IMR-90 (cell line): ENCODE results near the gene CFAP69. TPM values are rescaled to one million over a fixed set of nuclear protein-coding genes. Genes with fewer than 3 reads are reported as not detected.
"Not testable (repeated sequence)": the region's sequence is repeated elsewhere in the genome, so short reads cannot be mapped to it uniquely, and the experiment has no call there.

Source experiments
- ATAC-seq: fragments of 200-7000 bp; cut with Tn5 transposase; 2 replicates; pipeline ENCODE4 v1.9.1; 2020; ENCODE audit warnings: low read depth, mild to moderate bottlenecking, moderate library complexity
- BruUV-seq: library from RNA; stranded (reverse); fragments of 400-500 nt; replicated peaks from 2 replicates; lab custom pipeline; 2021; lab: Mats Ljungman, UMichigan
- CTCF ChIA-PET: fragments of 300-600 bp; formaldehyde crosslinking; extraction: SDS; loops from one replicate; lab custom pipeline; 2021; ENCODE audit warnings: antibody characterized with exemption; lab: Yijun Ruan, JAX
- POLR2A ChIA-PET: fragments of 300-600 bp; sonication (Branson Sonifier 250); formaldehyde crosslinking; loops from one replicate; lab custom pipeline; 2022; ENCODE audit warnings: antibody characterized with exemption; ENCODE audit not compliant: unreplicated experiment; lab: Charles Lee
- DNase-seq: peaks from one replicate; pipeline ENCODE4 v3.0.0; 2013
- H2AFZ ChIP-seq: replicated peaks from 2 replicates; pipeline ENCODE3; 2013; ENCODE audit warnings: low read length, mild to moderate bottlenecking; ENCODE audit not compliant: poor library complexity
- H2AK5ac ChIP-seq: 2 replicates; pipeline ENCODE4 v1.6.1; 2013; ENCODE audit warnings: low read depth, low read length, inconsistent platforms
- H2AK9ac ChIP-seq: replicated peaks from 2 replicates; pipeline ENCODE3; 2013; ENCODE audit warnings: mild to moderate bottlenecking, low read depth, low read length, moderate library complexity; ENCODE audit not compliant: poor library complexity
- H2BK120ac ChIP-seq: 2 replicates; pipeline ENCODE4 v1.6.1; 2013; ENCODE audit warnings: low read depth, low read length, inconsistent platforms
- H2BK15ac ChIP-seq: 3 replicates; pipeline ENCODE4 v1.6.1; 2013; ENCODE audit warnings: low read depth, low read length, inconsistent platforms
- H2BK20ac ChIP-seq: 2 replicates; pipeline ENCODE4 v1.6.1; 2013; ENCODE audit warnings: low read depth, mild to moderate bottlenecking, inconsistent platforms, low read length, moderate library complexity
- H2BK5ac ChIP-seq: 2 replicates; pipeline ENCODE4 v1.6.1; 2013; ENCODE audit warnings: mild to moderate bottlenecking, low read depth, low read length, inconsistent platforms; ENCODE audit not compliant: poor library complexity, severe bottlenecking
- H3K14ac ChIP-seq: replicated peaks from 2 replicates; pipeline ENCODE4 v1.6.1; 2013; ENCODE audit warnings: low read depth, low read length, inconsistent platforms
- H3K18ac ChIP-seq: 2 replicates; pipeline ENCODE4 v1.6.1; 2013; ENCODE audit warnings: low read depth, low read length, control low read depth
- H3K23ac ChIP-seq: 2 replicates; pipeline ENCODE4 v1.6.1; 2013; ENCODE audit warnings: low read depth, low read length, inconsistent platforms
- H3K27ac ChIP-seq: 2 replicates; pipeline ENCODE4 v1.5.1; 2013; ENCODE audit warnings: mild to moderate bottlenecking, control low read depth, low read length; ENCODE audit not compliant: insufficient read depth
- H3K27me3 ChIP-seq: 2 replicates; pipeline ENCODE4 v1.6.1; 2013; ENCODE audit warnings: low read length; ENCODE audit not compliant: control insufficient read depth, insufficient read depth
- H3K36me3 ChIP-seq: 2 replicates; pipeline ENCODE4 v1.6.1; 2013; ENCODE audit warnings: low read length, mixed read lengths; ENCODE audit not compliant: control insufficient read depth, insufficient read depth
- H3K4ac ChIP-seq: 2 replicates; pipeline ENCODE4 v1.6.1; 2013; ENCODE audit warnings: low read depth, low read length, inconsistent platforms
- H3K4me1 ChIP-seq: 2 replicates; pipeline ENCODE4 v1.6.1; 2013; ENCODE audit warnings: low read length, mixed read lengths; ENCODE audit not compliant: control insufficient read depth, insufficient read depth
- H3K4me2 ChIP-seq: 2 replicates; pipeline ENCODE4 v1.6.1; 2013; ENCODE audit warnings: low read depth, mild to moderate bottlenecking, control low read depth, low read length, moderate library complexity
- H3K4me3 ChIP-seq: 2 replicates; pipeline ENCODE4 v1.5.1; 2013; ENCODE audit warnings: low read depth, mild to moderate bottlenecking, control low read depth, low read length, moderate library complexity; ENCODE audit not compliant: insufficient read depth
- H3K56ac ChIP-seq: 2 replicates; pipeline ENCODE4 v1.6.1; 2013; ENCODE audit warnings: low read length, inconsistent platforms; ENCODE audit not compliant: insufficient read depth; ENCODE audit errors: extremely low read depth
- H3K79me1 ChIP-seq, 2 experiments: 2 replicates each; pipeline ENCODE4 v1.6.1; 2013; ENCODE audit warnings: low read length in 2 of 2, inconsistent platforms in 1 of 2, low read depth in 1 of 2
- H3K9ac ChIP-seq: 2 replicates; pipeline ENCODE4 v1.6.1; 2013; ENCODE audit warnings: low read depth, low read length, control low read depth
- H3K9me1 ChIP-seq: 2 replicates; pipeline ENCODE4 v1.6.1; 2013; ENCODE audit warnings: low read length, inconsistent platforms; ENCODE audit not compliant: insufficient read depth
- H3K9me3 ChIP-seq: 2 replicates; pipeline ENCODE4 v1.6.1; 2013; ENCODE audit warnings: low read length; ENCODE audit not compliant: control insufficient read depth, insufficient read depth
- H4K20me1 ChIP-seq: 2 replicates; pipeline ENCODE4 v1.6.1; 2013; ENCODE audit warnings: low read length, inconsistent platforms; ENCODE audit not compliant: insufficient read depth
- H4K5ac ChIP-seq: 2 replicates; pipeline ENCODE4 v1.6.1; 2013; ENCODE audit warnings: mild to moderate bottlenecking, low read depth, low read length, control low read depth
- H4K8ac ChIP-seq, 2 experiments: 2 replicates each; pipeline ENCODE4 v1.6.1; 2013; ENCODE audit warnings: low read depth in 2 of 2, low read length in 2 of 2, control low read depth in 1 of 2, inconsistent platforms in 1 of 2
- H4K91ac ChIP-seq: 2 replicates; pipeline ENCODE4 v1.6.1; 2013; ENCODE audit warnings: low read depth, low read length, inconsistent platforms; ENCODE audit not compliant: insufficient read depth
- BHLHE40 ChIP-seq: fragments of 150-350 bp; IDR thresholded peaks from 2 replicates; pipeline ENCODE4 v1.6.1; 2016; ENCODE audit warnings: mild to moderate bottlenecking, low read depth, low read length
- CEBPB ChIP-seq: IDR thresholded peaks from 2 replicates; pipeline ENCODE4 v1.6.1; 2012; ENCODE audit warnings: low read depth, low read length, improper control_type of control experiment
- NFE2L2 ChIP-seq: fragments of 150-350 bp; IDR thresholded peaks from 2 replicates; pipeline ENCODE4 v1.6.1; 2016; ENCODE audit warnings: low read depth, mild to moderate bottlenecking, low read length
- WGBS, 2 experiments: methylation state at CpG; one replicate each; pipeline versions ENCODE4 v1.1.5 to v1.1.7; 2013; ENCODE audit warnings: missing lambda C conversion rate in 2 of 2; ENCODE audit not compliant: insufficient read length in 1 of 2; ENCODE audit errors: extremely low coverage in 2 of 2; 5-methylcytosine and 5-hydroxymethylcytosine counted together
- dilution Hi-C: fragments of 300-500 bp; cut with HindIII; formaldehyde crosslinking; loops from one replicate; pipeline ENCODE4 v1.14.3; 2018; ENCODE audit warnings: low sequenced_read_pairs; ENCODE audit not compliant: unreplicated experiment
- in situ Hi-C: fragments of 300-500 bp; cut with MboI; formaldehyde crosslinking; loops from 3 replicates; pipeline ENCODE4 v1.14.3; 2019; ENCODE audit warnings: low sequenced_read_pairs, inconsistent platforms, mixed read lengths
- intact Hi-C: fragments of 100-400 bp; cut with micrococcal nuclease; formaldehyde crosslinking; loops from 2 replicates; pipeline ENCODE4 v1.10.0; 2022
- polyA plus RNA-seq, 3 experiments: library from polyadenylated mRNA; depleted of rRNA; stranded (reverse); fragments of >200 nt; gene quantifications; 2 replicates each; pipeline ENCODE4 v1.2.3, GENCODE V29; 2012; ENCODE audit warnings: low replicate concordance in 1 of 3
- total RNA-seq: library from RNA; depleted of rRNA; stranded (reverse); fragments of >200 nt; gene quantifications from 2 replicates; pipeline ENCODE4 v1.2.3, GENCODE V29; 2012
- TF ChIP-seq, protein P1 (sequence below): conservative IDR thresholded peaks from 2 replicates; pipeline ENCODE4 v1.5.1; 2012; ENCODE audit warnings: mild to moderate bottlenecking, low read depth, low read length, improper control_type of control experiment

CFAP69 gene
- total and polyA plus RNA-seq, 2 of the 4 experiments (the other 2 are of a cell fraction): 0.72 to 0.86 TPM

DNA sequence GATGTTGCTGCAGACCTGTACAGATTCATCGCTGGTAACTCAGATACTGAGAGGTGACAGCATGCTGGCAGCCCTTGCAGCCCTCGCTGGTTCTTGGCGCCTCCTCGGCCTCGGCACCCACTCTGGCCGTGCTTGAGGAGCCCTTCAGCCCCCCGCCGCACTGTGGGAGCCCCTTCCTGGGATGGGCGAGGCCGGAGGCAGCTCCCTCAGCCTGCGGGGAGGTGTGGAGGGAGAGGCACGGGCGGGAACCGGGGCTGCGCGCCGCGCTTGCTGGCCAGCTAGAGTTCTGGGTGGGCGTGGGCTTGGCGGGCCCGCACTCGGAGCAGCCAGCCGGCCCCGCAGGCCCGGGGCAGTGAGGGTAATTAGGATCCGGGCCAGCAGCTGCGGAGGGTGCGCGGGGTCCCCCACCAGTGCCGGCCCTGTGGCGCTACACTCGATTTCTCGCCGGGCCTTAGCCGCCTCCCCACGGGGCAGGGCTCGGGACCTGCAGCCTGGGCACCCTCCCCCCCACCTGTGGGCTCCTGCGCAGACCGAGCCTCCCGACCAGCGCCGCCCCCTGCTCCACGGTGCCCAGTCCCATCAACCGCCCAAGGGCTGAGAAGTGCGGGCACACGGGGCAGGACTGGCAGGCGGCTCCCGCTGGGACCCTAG, 89.3 kb downstream of the CFAP69 start:
- H2AK9ac ChIP-seq: no peak overlapping the region
- H3K9me1 ChIP-seq: no peaks in the 10 kb centered on the region
- in situ Hi-C loops (no loop called here), dilution Hi-C loops (no loop called here), intact Hi-C loops (no loop called here)
- 82% methylated on average over 13 of the region's 48 CpGs; no CpG with 5 or more reads in 1 of the 2 experiments for WGBS, 2 experiments
- H3K4ac ChIP-seq: no peak overlapping the region
- TF ChIP-seq CEBPB (no peak), BHLHE40 (no peak), NFE2L2 (no peak)
- TF ChIP-seq, protein P1, sequence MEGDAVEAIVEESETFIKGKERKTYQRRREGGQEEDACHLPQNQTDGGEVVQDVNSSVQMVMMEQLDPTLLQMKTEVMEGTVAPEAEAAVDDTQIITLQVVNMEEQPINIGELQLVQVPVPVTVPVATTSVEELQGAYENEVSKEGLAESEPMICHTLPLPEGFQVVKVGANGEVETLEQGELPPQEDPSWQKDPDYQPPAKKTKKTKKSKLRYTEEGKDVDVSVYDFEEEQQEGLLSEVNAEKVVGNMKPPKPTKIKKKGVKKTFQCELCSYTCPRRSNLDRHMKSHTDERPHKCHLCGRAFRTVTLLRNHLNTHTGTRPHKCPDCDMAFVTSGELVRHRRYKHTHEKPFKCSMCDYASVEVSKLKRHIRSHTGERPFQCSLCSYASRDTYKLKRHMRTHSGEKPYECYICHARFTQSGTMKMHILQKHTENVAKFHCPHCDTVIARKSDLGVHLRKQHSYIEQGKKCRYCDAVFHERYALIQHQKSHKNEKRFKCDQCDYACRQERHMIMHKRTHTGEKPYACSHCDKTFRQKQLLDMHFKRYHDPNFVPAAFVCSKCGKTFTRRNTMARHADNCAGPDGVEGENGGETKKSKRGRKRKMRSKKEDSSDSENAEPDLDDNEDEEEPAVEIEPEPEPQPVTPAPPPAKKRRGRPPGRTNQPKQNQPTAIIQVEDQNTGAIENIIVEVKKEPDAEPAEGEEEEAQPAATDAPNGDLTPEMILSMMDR: no peak
- ATAC-seq (no peak), DNase-seq (no peak)
- no peak overlapping the region for H2AFZ ChIP-seq
- H3K9me3 ChIP-seq: no peaks in the 10 kb centered on the region
- H3K56ac ChIP-seq: no peak overlapping the region
- no peak overlapping the region for H3K27ac ChIP-seq
- H3K4me2 ChIP-seq: no peak overlapping the region
- H2BK120ac ChIP-seq: no peak overlapping the region
- no peak overlapping the region for H4K8ac ChIP-seq
- no peaks in the 10 kb centered on the region for H3K4me1 ChIP-seq
- H2BK5ac ChIP-seq: no peak overlapping the region
- H2AK5ac ChIP-seq: no peak overlapping the region
- H3K4me3 ChIP-seq: no peak overlapping the region
- H4K5ac ChIP-seq: no peak overlapping the region
- no peaks in the 10 kb centered on the region for H3K79me1 ChIP-seq
- no peak overlapping the region for H3K9ac ChIP-seq
- no peak overlapping the region for H3K14ac ChIP-seq
- ChIA-PET CTCF (interaction anchor here (0.8 kb wide), 1 partner anchor 11 kb away, joined by 3 read pairs; no protein-coding TSS in a partner anchor), POLR2A (no interaction called here)
- no peak overlapping the region for H2BK20ac ChIP-seq
- no peak overlapping the region for H3K18ac ChIP-seq
- no peaks in the 10 kb centered on the region for H3K36me3 ChIP-seq
- H4K91ac ChIP-seq: no peak overlapping the region
- peaks cover 1% of the 10 kb centered on the region; the same call in 1 of the 2 replicates for H3K27me3 ChIP-seq
- H4K20me1 ChIP-seq: no peaks in the 10 kb centered on the region
- no TSS peak for BruUV-seq
- H3K23ac ChIP-seq: no peak overlapping the region
- no peak overlapping the region for H2BK15ac ChIP-seq

GRCh38 chr7:90334926-90335325, 90.0 kb downstream of the CFAP69 start:
- H3K9me3 ChIP-seq, H3K14ac ChIP-seq, H3K56ac ChIP-seq, H3K18ac ChIP-seq, H4K91ac ChIP-seq, H2AK9ac ChIP-seq, BruUV-seq, H2AK5ac ChIP-seq, H4K5ac ChIP-seq, H3K36me3 ChIP-seq, H3K9me1 ChIP-seq, intact Hi-C loops, dilution Hi-C loops, H3K4me2 ChIP-seq, POLR2A ChIA-PET, H2BK120ac ChIP-seq, DNase-seq, H4K20me1 ChIP-seq, H2BK20ac ChIP-seq, in situ Hi-C loops, H3K4me3 ChIP-seq, H3K27me3 ChIP-seq, H2BK15ac ChIP-seq, H3K4me1 ChIP-seq, H3K9ac ChIP-seq, H2AFZ ChIP-seq, ATAC-seq, H3K79me1 ChIP-seq, H3K23ac ChIP-seq, H2BK5ac ChIP-seq, H4K8ac ChIP-seq, H3K27ac ChIP-seq, H3K4ac ChIP-seq: not testable (repeated sequence)
- CTCF ChIA-PET: interaction anchor here (0.7 to 0.8 kb wide), 2 partner anchors 11 to 580 kb away, joined by 3 to 4 read pairs; no protein-coding TSS in a partner anchor
- WGBS, 2 experiments: no CpG with 5 or more reads among the region's 2 CpGs
